ENCODE data around the gene MYO5A.
"Not testable (repeated sequence)": the region's sequence is repeated elsewhere in the genome, so short reads cannot be mapped to it uniquely, and the experiment has no call there.

DNA sequence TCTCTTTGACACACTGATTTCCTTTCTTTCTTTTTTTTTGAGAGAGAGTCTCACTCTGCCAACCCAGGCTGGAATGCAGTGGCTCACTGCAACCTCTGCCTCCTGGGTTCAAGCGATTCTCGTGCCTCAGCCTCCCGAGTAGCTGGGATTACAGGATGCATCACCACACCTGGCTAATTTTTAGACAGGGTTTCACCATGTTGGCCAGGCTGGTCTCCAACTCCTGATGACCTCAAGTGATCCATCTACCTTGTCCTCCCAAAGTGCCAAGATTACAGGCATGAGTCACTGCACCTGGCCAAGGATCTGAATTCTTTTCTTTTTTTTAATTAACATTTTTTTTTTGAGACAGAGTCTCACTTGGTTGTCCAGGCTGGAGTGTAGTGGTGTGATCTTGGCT, 45.9 kb upstream of the MYO5A start:
- TF ChIP-seq POLR2A (IDR thresholded peaks at IDR 0.05; ENCODE audit: low read length); GATA1 (IDR thresholded peaks at IDR 0.05; ENCODE audit: low read depth, low read length): not testable (repeated sequence)

Measured in erythroblast (primary cell).